Measurements from ENCODE around the gene ISL2.

Gene ISL2

GRCh38 chr15:76380249-76380648, 43.7 kb downstream of the ISL2 start:
- DNase-seq, result no peak

GRCh38 chr15:76381366-76381765, 44.8 kb downstream of the ISL2 start:
- DNase-seq, result no peak

GRCh38 chr15:76382987-76383728, 46.6 kb downstream of the ISL2 start:
- DNase-seq, result no peak

- DNase-seq, result no peak
Measured at GRCh38 chr15:76384409-76384808, 47.8 kb downstream of the ISL2 start.

GRCh38 chr15:76386178-76386577, 49.6 kb downstream of the ISL2 start:
- no peak for DNase-seq

GRCh38 chr15:76386926-76387325, 50.4 kb downstream of the ISL2 start:
- DNase-seq, result no peak

- no peak for DNase-seq
Measured at GRCh38 chr15:76390571-76390970, 54.0 kb downstream of the ISL2 start.

- DNase-seq, result no peak
Measured at GRCh38 chr15:76391309-76391708, 54.7 kb downstream of the ISL2 start.

- no peak for DNase-seq
Measured at GRCh38 chr15:76391847-76392246, 55.3 kb downstream of the ISL2 start.

Measured in NCI-H1092 treated with DMSO at 0.1 percent for 48 hours (cell line).